HG02623 (cell line): ENCODE data around the gene GNAT2.

Source experiments
- ATAC-seq: cut with Tn5 transposase; IDR thresholded peaks from one replicate; pipeline ENCODE4 v1.9.1; 2021; ENCODE audit warnings: moderate library complexity; ENCODE audit not compliant: unreplicated experiment

GNAT2 gene

GRCh38 chr1:109628540-109629321 is 9.3 kb upstream of the GNAT2 start:
- no peak for ATAC-seq

DNA sequence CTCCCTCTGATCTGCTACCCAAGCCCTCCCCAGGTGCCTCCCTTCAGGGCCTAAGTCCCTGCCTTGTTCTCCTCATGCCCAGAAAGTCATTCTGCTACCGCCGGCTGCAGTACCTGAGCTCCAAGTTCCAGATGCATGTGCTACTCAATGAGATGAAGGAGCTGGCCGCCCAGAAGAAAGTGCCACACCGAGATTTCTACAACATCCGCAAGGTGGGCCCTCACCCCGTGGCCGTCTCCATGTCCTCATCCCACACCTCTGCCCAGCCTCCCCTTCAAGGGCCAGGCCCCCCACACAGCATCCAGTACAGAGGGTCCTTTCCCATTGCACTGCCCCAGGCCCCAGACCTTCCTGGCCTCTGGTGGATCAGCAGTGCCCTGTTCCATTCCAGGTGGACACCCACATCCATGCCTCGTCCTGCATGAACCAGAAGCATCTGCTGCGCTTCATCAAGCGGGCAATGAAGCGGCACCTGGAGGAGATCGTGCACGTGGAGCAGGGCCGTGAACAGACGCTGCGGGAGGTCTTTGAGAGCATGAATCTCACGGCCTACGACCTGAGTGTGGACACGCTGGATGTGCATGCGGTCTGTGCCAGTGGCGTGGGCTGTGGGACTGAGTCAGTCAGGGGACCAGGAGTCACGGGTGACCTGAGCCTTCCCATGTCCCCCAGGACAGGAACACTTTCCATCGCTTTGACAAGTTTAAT is 8.4 kb upstream of the GNAT2 start:
- no peak for ATAC-seq

- no peak for ATAC-seq
Measured at GRCh38 chr1:109626682-109627408, 7.4 kb upstream of the GNAT2 start.

DNA sequence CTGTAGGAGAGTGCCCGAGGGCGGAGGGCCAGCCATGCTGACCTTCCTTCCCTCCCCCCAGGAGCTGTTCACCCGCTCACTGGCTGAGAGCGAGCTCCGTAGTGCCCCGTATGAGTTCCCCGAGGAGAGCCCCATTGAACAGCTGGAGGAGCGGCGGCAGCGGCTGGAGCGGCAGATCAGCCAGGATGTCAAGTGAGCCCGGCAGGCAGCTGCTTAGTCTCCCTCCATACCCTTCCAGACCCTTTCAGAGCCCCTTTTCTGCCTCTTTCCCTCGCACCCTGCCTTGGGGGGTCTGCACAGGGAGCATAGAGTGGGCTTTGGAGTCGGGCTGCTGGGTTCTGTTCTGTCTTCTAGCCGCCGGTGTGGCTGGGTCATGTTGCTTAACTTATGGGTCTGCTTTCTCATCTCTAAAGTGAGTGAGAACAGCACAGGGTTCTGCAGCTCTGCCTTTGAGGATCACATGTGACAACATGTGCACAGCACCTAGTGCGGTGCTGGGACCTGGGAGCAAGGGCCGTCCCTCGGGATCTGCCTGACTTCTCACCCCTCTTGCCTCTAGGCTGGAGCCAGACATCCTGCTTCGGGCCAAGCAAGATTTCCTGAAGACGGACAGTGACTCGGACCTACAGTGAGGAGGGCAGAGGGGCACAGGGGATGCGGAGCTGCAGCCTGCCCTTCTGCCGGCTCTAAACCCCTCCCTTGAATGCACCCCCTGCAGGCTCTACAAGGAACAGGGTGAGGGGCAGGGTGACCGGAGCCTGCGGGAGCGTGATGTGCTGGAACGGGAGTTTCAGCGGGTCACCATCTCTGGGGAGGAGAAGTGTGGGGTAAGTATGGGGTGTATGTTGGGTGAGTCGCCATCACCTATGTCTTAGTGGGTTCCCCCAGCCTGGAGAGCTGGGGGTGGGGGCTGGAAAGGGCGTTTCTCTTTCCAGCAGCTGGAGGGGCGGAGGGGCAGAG is 6.5 kb upstream of the GNAT2 start:
- ATAC-seq: no peak

GRCh38 chr1:109625176-109625575 is 5.8 kb upstream of the GNAT2 start:
- no peak for ATAC-seq

GRCh38 chr1:109624201-109625010 is 5.0 kb upstream of the GNAT2 start:
- no peak for ATAC-seq

DNA sequence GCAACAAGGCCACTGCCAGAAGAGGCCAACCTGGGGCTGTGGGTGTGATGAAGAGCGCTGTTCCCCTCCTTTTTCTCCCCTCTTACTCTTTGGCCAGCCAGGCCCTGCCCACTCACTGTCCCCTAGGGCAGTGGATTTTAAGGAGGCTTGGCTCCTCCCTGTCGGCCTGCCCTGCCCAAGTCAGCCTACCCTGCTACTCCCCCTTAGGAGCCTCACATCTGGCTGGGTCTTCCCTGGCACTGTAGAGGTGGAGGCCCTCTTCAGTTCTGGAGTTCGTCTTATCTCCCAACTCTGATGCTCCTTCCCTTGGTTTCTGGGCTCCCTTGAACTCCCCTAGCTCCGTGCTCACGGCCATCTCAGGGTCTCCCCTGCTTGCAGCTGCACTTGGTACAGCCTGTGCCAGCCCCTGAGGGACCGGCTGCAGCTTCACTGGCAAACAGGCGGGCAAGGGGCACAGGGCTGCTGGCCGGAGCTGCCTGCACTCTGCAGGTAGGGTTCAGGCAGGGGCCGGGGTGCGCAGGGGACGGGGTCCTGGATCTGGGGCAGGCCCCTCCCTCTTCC is 4.3 kb upstream of the GNAT2 start:
- no peak for ATAC-seq

GRCh38 chr1:109622895-109623294 is 3.5 kb upstream of the GNAT2 start:
- no peak for ATAC-seq

GRCh38 chr1:109622137-109622892 is 2.9 kb upstream of the GNAT2 start:
- ATAC-seq: no peak

DNA sequence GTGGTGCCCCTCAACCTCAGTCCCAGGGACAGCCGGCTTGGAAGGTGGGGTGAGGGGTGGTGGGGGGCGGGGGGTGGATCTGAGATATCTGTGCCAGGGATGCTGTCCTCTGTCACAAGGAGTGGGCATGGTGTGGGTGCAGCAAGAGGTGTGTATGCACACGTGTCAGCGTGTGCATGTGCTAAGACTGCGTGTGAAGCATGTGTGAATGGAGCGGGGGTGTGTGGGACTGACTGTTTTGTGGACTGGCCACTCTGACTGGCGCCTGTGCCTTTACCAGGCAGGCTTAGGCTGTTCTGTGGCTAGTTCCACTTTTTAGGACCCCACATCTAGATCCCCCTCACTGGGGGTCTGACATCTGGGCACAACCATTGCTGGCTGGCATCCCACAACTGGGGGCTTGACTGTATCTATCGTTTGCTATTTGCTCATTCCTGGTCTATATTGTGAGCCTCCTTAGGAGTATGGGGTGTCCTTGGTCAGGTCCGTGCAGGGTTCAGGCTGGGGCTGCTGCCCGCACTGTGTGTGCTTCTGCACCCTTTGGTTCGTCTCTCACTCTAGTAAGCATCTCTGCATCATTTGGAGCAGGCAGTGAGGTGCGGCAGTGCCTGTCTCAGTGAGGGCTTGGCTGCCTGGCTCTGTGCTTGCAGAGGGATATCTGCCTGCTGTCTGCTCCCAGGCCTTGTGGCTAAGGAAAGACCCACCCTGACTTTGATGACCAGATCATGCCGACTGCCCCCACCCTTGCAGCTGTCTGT is 2.1 kb upstream of the GNAT2 start:
- ATAC-seq: no peak

- ATAC-seq: peak; percentile 62
Measured at GRCh38 chr1:109620841-109621286, 1.4 kb upstream of the GNAT2 start.

DNA sequence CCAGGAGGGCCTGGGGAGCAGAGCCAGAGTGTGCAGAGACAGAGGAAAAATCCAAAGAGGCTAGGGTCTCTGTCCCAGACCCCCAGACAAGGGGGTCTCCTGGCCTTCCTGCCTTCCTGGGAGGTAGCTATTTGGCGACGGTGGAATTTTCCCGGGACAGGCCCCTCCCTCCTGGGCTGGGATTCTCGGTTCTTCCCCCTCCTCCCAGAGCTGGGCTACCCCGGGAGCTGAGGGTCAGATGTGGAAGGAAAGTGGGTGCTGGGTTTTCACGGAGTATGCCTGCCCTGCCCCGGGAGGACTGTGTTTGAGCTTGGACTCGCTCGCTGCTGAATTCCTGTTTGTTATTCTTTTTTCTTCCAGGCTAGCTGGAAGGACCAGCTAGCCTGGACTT is 980 bp upstream of the GNAT2 start:
- ATAC-seq: no peak

- no peak for ATAC-seq
Measured at GRCh38 chr1:109618661-109619575, 498 bp downstream of the GNAT2 start.

- no peak for ATAC-seq
Measured at GRCh38 chr1:109617291-109617801, 2.1 kb downstream of the GNAT2 start.

GRCh38 chr1:109616391-109616790 is 3.0 kb downstream of the GNAT2 start:
- no peak for ATAC-seq

DNA sequence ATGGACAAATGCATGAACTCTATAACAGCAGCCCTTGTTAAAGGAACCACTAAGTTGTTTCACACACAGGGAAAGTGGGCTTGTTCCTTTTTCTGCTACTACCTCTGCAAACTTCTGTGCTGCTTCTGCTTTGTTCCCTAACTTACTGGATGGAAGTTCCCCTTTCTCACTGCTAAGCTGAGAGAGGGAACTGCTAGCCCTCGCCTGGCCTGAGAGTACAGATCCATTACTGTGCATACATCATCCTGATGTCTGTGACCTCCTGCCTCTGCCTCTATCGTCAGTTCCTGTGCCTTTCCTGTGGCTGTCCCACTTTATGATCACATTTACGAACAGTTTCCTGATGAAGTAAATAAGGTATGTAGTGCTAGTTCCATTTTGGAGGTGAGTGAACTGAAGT is 3.5 kb downstream of the GNAT2 start:
- ATAC-seq: no peak
